ENCODE measurements around the gene INTS6L. TPM values are rescaled to one million over a fixed set of nuclear protein-coding genes. Genes with fewer than 3 reads are reported as not detected.

Gene INTS6L
- 0.14 and 0.38 TPM in 2 replicates for total RNA-seq (2014; rRNA removed; shearing (Covaris generic))

GRCh38 chrX:135520553-135521404 lies at the start of gene INTS6L:
Gene INTS6L, plus strand, starts transcription at chrX:135520660. Its CDS starts 333 bp downstream, at chrX:135520993.
- peak; percentile 57 for DNase-seq (ENCODE audit: low spot score)

GRCh38 chrX:135476378-135476777 lies 44.1 kb upstream of the INTS6L start:
- DNase-seq (ENCODE audit: low spot score): no peak

GRCh38 chrX:135477576-135477975 lies 42.9 kb upstream of the INTS6L start:
- DNase-seq (ENCODE audit: low spot score): peak; percentile 46

GRCh38 chrX:135480076-135480475 lies 40.4 kb upstream of the INTS6L start:
- DNase-seq (ENCODE audit: low spot score): no peak

GRCh38 chrX:135481696-135482179 lies 38.7 kb upstream of the INTS6L start:
- no peak for DNase-seq (ENCODE audit: low spot score)

- DNase-seq (ENCODE audit: low spot score): peak; percentile 1
Measured at GRCh38 chrX:135484641-135485289, 35.7 kb upstream of the INTS6L start.

- no peak for DNase-seq (ENCODE audit: low spot score)
Measured at GRCh38 chrX:135489542-135489941, 30.9 kb upstream of the INTS6L start.

GRCh38 chrX:135490979-135491514 lies 29.4 kb upstream of the INTS6L start:
- DNase-seq (ENCODE audit: low spot score): no peak

GRCh38 chrX:135494453-135494852 lies 26.0 kb upstream of the INTS6L start:
- no peak for DNase-seq (ENCODE audit: low spot score)

GRCh38 chrX:135497736-135498135 lies 22.7 kb upstream of the INTS6L start:
- no peak for DNase-seq (ENCODE audit: low spot score)

- DNase-seq (ENCODE audit: low spot score): no peak
Measured at GRCh38 chrX:135498236-135498635, 22.2 kb upstream of the INTS6L start.

GRCh38 chrX:135505351-135505750 lies 15.1 kb upstream of the INTS6L start:
- no peak for DNase-seq (ENCODE audit: low spot score)

GRCh38 chrX:135509885-135510284 lies 10.6 kb upstream of the INTS6L start:
- DNase-seq (ENCODE audit: low spot score): no peak

GRCh38 chrX:135512508-135513129 lies 7.8 kb upstream of the INTS6L start:
- no peak for DNase-seq (ENCODE audit: low spot score)

- DNase-seq (ENCODE audit: low spot score): peak; percentile 4
Measured at GRCh38 chrX:135513130-135513515, 7.3 kb upstream of the INTS6L start.

GRCh38 chrX:135516376-135516775 lies 4.1 kb upstream of the INTS6L start:
- DNase-seq (ENCODE audit: low spot score): no peak

GRCh38 chrX:135518161-135518560 lies 2.3 kb upstream of the INTS6L start:
- no peak for DNase-seq (ENCODE audit: low spot score)

GRCh38 chrX:135520022-135520552 lies 373 bp upstream of the INTS6L start:
- DNase-seq (ENCODE audit: low spot score): no peak

- DNase-seq (ENCODE audit: low spot score): peak; percentile 56
Measured at GRCh38 chrX:135521405-135522131, 1.1 kb downstream of the INTS6L start.

- no peak for DNase-seq (ENCODE audit: low spot score)
Measured at GRCh38 chrX:135522132-135522530, 1.7 kb downstream of the INTS6L start.

Measured in A172 (cell line).